ENCODE measurements around the gene IARS2.
A peak's percentile ranks its signal among the peaks of the same experiment; 100 is the strongest.
"Not testable (repeated sequence)": the region's sequence is repeated elsewhere in the genome, so short reads cannot be mapped to it uniquely, and the experiment has no call there.

Gene IARS2

GRCh38 chr1:220094016-220094911 is at the start of gene IARS2:
IARS2 (plus strand) TSS chr1:220094132; CDS start chr1:220094217, 85 bp downstream.
- peak; percentile 95 for DNase-seq

- DNase-seq = peak; percentile 35
These were observed 49.1 kb upstream of the IARS2 start for GRCh38 chr1:220044678-220045355.

GRCh38 chr1:220045356-220046051 is 48.4 kb upstream of the IARS2 start:
- DNase-seq = peak; percentile 27

- peak; percentile 98 for DNase-seq
These were observed 47.6 kb upstream of the IARS2 start, which contains the start of gene EPRS1 for GRCh38 chr1:220046052-220046930. EPRS1 (minus strand) TSS chr1:220046505; CDS start chr1:220046388, 117 bp downstream.

- DNase-seq = no peak
These were observed 37.6 kb upstream of the IARS2 start for GRCh38 chr1:220056374-220056773.

GRCh38 chr1:220060876-220061275 is 33.1 kb upstream of the IARS2 start:
- no peak for DNase-seq

GRCh38 chr1:220062629-220063028 is 31.3 kb upstream of the IARS2 start:
- no peak for DNase-seq

GRCh38 chr1:220067269-220068204 is 26.4 kb upstream of the IARS2 start:
- DNase-seq = no peak

- no peak for DNase-seq
These were observed 16.8 kb upstream of the IARS2 start for GRCh38 chr1:220076861-220077762.

- peak; percentile 6 for DNase-seq
These were observed 16.0 kb upstream of the IARS2 start for GRCh38 chr1:220077887-220078286.

- DNase-seq = no peak
These were observed 9.5 kb upstream of the IARS2 start for GRCh38 chr1:220084460-220084859.

- peak; percentile 45 for DNase-seq
These were observed 7.7 kb upstream of the IARS2 start for GRCh38 chr1:220086261-220086686.

- peak; percentile 97 for DNase-seq
These were observed 4.0 kb upstream of the IARS2 start, which contains the start of gene BPNT1 for GRCh38 chr1:220089650-220090556. BPNT1 (minus strand) TSS chr1:220089788; CDS start chr1:220079846, 9,942 bp downstream.

GRCh38 chr1:220092694-220093093 is 1.2 kb upstream of the IARS2 start:
- DNase-seq = no peak

- no peak for DNase-seq
These were observed 444 bp upstream of the IARS2 start for GRCh38 chr1:220093361-220094015.

- no peak for DNase-seq
These were observed 5.9 kb downstream of the IARS2 start for GRCh38 chr1:220099826-220100225.

GRCh38 chr1:220110473-220110872 is 16.5 kb downstream of the IARS2 start:
- not testable (repeated sequence) for DNase-seq

GRCh38 chr1:220112600-220112999 is 18.7 kb downstream of the IARS2 start:
- not testable (repeated sequence) for DNase-seq

All from hematopoietic multipotent progenitor cell treated with erythropoietin and hydrocortisone succinate and interleukin-3 and kit ligand, for 4 days (in vitro differentiated cells).